GM19035 (cell line): ENCODE measurements around the gene TMEM72.

Experiments used
- ATAC-seq: cut with Tn5 transposase; IDR thresholded peaks from one replicate; pipeline ENCODE4 v1.9.1; 2021; ENCODE audit not compliant: unreplicated experiment

The TMEM72 gene

DNA sequence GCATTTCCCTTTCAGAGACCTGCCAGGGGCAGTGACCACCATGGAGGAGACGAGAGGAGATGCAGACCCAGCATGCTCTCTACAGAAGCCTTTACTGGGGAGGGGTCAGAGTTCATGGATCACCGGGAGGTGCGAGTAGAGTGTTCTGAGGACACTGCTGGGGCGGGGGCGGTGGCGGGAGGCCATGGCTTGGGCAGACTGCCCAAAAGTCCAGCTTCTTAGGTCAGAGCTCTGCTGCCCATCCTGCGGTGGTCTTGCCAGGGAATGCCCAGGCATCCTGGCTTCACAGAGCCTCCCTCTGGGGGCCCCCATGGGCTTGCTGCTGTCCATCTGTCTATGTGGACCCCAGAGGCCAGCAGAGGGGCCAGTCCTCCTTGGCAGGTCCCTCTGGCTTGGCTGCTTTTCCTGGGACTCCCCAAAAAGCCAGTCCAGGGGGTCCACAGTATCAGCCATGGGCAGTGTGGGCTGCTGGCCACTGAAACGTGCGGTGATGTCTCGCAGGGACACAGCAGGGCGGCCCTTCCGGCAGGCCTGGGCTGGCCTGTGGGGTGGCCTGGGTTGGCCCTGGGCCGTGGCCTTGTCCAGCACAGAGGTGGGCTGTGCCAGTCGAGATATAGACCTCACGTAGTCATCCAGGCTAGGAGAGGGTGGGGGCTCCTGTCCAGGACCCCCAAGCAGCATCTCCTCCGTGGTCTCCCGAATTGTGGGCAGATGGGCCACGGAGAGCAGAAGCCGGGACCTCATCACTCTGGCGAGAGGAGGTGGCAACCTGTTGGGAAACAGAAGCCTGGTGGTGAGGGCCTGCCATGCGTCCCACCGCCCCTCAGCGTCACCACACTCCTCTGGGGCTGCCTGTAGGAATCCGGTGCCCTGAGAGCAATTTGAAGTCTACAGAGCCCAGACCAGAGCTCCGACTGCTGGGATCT, 66.4 kb downstream of the TMEM72 start:
- no peak for ATAC-seq

DNA sequence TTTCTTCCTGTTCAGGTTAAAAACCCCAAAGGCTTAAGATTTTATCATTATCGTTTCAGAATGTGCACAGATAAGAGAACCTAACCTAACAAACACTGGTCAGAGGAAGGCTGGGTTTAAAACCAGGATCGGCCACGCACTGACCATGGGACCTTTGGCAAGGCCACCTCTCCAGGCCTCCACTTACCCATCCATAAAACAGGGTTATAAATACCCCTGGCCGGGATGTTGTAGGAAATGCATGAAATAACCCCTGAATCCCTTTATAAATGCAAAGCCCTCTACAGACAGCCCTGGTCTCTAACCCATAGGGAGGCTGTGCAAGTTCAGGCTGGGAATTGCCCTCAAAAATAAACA, 67.1 kb downstream of the TMEM72 start:
- no peak for ATAC-seq

DNA sequence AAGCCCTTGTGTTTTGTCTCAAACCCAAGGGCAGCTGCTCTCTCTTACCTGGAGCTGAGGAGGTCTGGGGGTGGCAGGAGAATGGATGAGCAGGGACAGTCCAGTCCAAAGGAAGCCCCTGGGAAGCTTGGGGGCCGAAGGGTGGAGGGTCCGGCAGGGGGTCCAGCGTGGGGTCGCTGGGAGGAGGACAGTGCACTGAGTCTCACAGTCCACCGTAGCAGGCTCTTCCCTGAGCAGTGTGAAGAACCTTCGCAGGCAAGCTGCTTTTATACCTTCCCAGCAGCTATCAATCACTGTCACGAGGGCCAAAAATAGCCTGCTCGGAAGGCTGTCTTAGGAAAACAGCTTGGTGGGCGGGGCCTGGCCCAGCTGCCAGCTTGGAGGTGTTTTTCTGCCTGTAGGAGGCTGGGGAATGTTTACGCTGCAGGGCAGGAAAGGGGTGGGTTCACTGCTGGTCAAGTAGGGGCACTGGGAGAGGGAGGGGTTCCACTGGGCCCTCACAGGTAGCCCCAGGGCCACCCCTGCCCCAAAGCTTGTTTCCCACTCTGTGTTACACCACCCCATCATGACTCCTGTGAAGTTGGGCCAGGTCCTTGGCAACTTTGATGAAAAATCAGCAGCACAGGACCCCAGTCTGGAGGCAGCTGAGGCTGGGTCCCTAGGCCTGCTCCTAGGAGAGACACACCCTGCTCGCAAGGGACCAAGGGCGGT, 67.6 kb downstream of the TMEM72 start, which contains the start of gene DEPP1:
TSS of gene DEPP1 (minus strand) at position 240 of the 711 bp plus-strand sequence. CDS start 779 bp downstream, outside the sequence.
- ATAC-seq: no peak

DNA sequence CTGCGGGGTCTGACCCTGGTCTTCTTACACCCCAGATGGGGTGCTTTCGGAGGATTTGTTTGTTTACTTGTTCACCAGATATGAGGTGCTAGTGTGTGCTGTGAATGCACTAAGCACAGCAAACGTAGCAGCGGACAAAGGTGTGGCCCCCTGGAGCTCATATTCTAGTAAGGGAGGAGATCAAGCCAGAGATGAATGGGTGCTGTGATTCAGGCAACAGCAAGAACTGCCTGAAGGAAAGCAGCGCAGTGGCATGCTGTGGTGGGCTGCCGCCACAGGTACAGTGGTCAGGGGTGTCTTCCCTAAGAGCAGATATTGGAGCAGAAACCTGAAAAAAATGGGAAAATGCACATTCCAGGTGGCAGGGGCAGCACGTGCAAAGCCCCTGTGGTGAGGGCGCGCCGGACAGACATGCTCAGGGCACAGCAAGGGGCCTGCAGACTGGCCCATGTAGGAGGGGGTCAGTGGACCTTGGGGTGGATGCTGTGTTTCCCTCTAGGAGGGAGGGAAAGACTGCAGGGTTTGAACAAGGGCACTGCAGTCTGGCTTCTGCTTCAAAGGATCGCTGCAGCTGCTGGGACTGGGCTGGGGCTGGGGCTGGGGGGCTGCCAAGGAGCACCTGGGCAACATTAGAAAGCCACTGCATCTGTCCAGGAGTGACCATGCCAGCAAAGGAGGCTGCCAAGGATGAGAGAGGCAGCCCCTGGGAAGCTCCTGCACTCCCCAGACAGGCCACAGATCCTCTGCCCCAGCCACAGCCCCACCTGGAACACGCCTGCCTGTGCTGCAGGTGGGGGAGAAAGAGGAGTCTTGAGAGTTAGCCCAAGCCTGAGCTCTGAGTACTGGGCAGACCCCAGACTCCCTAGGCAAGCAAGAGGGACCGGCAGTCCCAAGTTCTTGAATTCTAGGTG, 68.4 kb downstream of the TMEM72 start:
- no peak for ATAC-seq

DNA sequence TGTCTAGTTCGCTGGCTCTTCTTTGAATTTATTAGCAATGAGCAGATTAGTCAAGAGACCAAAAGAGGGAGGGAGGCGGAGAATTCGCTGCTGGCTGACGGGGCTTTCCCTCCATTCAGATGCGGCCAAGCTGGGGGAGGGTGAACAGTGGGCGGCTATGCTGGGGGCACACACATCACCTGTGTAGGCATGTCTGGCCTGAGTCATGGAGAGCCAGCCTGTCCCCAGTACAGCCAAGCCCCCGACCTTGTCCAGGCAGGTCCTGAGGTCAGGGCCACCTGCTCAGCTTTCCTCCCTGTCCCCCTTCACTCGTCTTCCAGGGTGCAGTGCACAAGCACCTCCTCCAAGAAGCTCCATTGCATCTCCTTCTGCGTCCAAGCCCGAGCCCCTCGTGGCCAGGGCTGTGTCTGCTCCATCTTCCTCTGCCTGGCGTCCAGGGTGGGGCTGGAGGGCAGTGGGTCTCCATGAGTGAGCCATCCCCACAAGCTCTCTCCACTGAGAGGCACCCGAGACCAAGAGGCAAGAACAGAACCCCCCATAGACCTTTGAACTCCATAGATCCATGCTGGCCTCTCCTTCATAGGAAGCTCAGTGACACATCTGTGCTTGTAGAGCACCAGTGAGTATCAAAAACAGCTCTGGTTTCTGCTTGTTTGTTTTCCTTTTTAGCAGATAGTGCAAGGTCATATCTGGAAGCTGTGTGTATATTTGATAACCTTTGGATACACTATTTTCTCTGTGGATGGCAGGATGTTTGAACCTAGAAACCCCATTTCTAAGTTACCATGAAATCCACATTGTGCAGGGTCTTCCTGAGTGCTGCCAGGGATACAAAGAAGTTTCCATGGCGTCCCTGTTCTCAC, 69.4 kb downstream of the TMEM72 start:
- no peak for ATAC-seq

DNA sequence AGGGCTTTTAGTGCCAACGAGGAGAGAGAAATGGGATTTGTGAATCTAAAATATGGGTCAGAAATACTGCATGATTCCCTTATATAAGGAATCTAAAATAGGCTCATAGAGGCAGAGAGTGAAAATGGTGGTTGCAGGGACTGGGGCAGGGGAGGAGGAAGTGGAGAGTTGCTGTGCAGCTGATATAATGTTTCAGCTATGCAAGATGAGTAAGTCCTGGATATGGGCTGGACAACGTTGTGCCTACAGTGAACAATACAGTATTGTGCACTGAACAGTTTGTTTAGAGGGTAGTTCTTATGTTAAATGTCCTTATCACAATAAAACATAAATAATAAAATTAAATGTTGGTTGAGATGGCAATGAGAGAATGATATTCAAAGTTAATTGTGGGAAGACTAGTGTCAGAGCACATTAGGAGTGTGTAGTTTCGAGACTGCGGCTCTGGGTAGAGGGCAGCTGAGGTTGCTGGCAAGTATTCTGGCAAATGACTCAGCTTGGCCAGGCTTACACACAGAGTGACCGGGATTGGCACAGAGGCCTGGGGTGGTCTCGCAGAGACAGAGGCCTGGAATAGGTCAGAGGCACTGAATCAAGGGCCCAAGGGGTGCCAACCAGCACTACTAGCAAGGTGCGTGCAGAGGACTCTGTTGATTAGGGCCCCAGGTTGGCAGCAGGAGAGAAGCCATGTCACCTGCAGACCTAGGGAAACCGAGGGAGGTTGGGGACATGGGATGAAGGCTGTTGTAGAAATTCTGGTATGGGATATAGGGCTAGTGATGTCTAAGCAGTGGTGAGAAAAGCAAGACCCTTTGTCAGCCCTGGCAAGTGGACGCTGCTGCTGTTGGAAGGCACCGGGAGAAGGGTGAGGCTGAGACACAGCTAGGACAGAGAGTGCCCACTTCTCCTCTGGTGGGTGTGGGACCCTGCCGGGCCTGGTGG, 70.3 kb downstream of the TMEM72 start:
- no peak for ATAC-seq

DNA sequence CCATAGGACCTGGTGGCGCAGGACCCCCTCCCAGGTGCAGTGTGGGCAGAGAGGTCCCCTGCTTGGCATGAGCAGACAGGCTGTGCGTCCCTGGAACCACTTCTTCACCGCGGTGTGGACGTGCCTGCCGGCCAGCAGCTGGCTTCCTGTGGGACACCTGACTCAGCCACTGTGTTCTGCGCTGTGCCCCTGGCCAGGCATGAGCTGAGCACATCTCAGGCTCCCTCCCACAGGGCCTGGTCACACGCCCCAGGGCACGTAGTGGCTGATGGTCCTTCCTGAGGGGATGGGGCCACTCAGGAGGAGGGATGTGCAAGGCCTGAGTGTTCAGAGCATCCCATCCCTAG, 71.0 kb downstream of the TMEM72 start:
- no peak for ATAC-seq

DNA sequence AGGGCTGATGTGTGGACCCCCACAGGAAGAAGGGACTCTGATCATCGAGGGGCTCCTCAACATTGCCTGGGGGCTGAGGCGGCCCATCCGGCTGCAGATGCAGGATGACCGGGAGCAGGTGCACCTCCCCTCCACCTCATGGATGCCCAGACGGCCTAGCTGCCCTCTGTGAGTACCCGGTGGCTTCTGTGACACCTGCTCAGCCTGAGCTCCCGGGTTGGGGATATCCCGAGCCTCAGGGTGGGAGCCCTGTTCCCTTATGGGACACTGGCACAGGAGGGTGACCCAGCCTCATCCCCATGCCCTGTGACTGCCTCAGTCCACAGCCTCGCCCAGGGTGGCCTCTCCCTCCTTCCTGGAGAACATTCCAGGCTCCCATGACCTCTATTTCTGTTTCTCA, 71.4 kb downstream of the TMEM72 start:
- no peak for ATAC-seq

DNA sequence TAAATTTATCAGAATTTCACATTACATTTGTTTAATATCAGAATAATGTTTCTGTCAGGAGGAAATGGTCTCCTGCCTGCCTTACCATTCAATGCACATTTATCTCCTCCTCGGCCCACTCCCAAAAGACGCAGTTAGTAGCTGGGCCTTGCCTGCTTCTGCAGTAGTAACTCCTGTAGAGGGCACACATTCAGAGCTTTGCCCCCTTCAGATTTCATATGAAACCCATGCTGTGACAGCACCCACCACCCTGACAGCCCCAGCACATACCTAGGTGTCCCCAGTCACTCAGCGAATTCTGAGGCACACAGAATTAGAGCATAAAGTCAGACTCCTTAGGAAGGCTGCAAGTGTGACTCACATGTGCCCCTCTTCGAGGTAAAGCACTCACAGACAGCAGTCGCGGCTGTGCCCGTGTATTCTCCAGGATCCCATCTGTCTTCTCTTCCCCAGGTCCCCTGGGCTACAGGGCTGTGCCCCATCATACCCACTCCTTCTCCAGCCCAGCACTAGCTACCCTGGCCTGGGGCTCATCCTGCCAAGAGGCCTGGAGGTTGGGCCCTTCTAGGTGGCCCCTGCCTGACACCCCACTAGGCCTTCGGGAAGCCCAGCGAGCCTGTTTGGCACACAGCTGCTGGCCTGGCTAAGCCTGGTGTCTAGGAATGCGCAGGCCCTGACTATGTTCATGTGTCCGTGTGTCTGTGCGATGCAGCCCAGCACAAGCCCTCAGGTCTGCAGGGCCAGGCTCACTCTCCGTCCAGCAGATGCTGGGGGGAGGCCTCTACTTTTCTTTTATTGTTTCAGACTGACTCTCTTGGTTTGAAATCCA, 72.1 kb downstream of the TMEM72 start:
- no peak for ATAC-seq

DNA sequence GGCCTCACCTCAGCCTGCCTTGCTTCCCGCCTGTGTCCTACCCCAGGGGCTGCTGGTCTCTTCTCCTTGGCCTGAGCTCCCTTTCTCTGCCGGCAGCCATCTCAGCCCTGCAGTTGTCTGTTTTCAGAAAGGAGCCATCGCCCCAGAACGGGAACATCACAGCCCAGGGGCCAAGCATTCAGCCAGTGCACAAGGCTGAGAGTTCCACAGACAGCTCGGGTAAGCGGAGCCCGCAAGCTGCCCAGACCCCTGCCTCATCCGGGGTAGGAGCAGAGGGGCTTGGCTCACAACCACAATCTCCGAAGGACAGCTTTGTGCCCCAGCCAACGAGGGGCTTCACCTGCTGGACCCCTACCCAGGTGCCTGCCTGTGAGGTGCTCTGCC, 72.8 kb downstream of the TMEM72 start:
- ATAC-seq: no peak

DNA sequence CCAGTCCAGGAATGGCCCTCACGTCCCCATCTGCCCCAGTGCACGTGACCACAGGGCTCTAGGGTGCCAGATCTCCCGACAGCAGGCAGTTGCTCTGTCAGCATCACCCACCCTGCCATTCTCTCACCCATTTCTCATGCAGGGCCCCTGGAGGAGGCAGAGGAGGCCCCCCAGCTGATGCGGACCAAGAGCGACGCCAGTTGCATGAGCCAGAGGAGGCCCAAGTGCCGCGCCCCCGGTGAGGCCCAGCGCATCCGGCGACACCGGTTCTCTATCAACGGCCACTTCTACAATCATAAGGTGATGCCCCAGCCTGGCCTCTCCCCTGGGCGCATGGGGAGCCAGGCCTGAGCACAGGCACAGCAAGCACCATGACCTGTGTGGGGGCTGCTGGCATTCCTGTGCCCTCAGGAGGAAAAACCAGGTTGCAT, 73.5 kb downstream of the TMEM72 start:
- ATAC-seq: no peak

DNA sequence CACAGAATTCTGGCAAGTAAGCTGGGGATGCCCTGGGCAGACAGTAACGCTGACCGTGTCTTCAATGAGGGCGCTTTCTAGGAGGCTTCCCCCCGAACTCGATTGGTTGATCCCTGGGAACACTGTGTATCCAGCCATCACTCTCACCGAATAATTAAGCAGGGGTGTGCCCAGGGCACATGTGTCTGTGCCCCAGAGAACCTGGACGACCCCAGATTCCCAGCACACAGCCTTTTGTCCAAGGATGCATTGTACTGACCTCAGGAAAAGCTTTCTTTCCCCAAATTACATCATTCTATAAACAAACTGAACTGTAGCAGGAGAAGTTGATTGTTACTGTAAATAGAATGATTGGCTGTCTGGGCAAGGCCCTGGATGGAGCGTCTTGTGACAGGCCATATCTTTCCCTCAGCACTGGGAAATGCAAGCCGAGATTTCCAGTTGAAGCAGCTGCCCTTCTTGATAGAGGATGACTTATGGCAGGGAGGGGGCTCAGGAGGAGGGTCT, 74.1 kb downstream of the TMEM72 start:
- no peak for ATAC-seq

DNA sequence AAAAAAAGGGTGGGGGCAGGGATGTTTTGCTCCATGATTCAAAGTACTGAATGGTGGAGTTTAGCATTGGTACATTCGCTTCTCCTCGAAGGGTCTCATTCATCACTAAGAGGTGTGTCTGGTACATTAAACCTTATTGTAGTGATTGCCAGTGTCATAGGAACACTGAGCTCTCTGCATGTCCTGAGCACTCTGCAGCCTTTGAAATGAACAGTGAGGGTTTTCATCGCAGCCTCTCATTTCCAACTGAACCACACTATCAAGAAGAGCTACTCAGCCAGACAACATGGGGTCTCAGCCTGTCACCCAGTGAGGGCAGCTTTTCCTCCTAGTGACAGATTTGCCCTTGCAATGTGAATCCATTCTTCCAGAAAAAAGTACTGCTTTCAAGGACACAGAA, 75.0 kb downstream of the TMEM72 start:
- no peak for ATAC-seq
